MV-4-11 (cell line): Measurements from ENCODE around the gene PLXDC2.
A peak's percentile ranks its signal among the peaks of the same experiment; 100 is the strongest.
"Not testable (repeated sequence)": the region's sequence is repeated elsewhere in the genome, so short reads cannot be mapped to it uniquely, and the experiment has no call there.

ENCODE experiments used
- DNase-seq: peaks from one replicate; lab custom pipeline; 2025; lab: John Stamatoyannopoulos, UW

The PLXDC2 gene

DNA sequence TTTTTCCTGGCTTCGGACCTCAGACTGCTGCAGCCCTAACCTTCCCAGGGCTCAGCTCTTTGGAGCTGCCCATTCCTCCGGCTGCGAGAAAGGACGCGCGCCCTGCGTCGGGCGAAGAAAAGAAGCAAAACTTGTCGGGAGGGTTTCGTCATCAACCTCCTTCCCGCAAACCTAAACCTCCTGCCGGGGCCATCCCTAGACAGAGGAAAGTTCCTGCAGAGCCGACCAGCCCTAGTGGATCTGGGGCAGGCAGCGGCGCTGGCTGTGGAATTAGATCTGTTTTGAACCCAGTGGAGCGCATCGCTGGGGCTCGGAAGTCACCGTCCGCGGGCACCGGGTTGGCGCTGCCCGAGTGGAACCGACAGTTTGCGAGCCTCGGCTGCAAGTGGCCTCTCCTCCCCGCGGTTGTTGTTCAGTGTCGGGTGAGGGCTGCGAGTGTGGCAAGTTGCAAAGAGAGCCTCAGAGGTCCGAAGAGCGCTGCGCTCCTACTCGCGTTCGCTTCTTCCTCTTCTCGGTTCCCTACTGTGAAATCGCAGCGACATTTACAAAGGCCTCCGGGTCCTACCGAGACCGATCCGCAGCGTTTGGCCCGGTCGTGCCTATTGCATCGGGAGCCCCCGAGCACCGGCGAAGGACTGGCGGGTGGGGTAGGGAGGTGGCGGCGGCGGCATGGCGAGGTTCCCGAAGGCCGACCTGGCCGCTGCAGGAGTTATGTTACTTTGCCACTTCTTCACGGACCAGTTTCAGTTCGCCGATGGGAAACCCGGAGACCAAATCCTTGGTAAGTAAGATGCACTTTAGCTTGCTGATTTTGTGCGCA lies at the start of gene PLXDC2:
Gene PLXDC2 (plus strand): TSS at position 22 of the 820 bp plus-strand sequence.
- DNase-seq, result peak; percentile 80

DNA sequence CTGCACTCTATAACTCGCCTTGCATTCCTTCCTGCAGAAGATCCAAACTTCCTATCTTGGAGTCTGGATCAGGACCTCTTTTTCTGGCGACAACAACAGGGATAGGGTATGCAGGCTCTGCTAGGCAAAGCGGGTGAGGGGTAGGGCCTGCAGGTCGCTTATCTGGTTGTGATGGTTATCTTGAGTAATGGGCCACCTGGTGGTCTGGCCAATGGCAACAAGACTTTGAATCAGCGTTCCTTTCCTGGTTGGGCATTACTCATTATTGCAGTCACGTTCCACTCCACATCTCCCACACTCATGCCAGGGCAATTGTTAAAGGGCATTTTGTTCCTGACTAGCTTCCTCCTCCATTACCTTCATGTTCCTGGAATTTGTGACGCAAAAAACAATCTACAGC lies 48.4 kb upstream of the PLXDC2 start:
- no peak for DNase-seq

DNA sequence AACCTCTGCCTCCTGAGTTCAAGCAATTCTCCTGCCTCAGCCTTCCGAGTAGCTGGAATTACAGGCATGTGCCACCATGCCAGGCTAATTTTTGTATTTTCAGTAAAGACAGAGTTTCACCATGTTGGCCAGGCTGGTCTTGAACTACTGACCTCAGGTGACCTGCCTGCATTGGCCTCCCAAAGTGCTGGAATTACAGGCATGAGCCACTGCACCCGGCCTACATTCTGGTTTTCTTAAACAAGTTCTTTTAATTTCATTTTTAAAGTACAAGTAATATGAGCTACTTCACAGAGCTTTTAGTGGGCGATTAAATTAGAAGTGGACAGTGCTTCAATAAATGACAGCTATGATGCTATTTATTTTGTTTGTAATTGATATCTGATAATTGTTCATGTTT lies 46.4 kb upstream of the PLXDC2 start:
- not testable (repeated sequence) for DNase-seq

DNA sequence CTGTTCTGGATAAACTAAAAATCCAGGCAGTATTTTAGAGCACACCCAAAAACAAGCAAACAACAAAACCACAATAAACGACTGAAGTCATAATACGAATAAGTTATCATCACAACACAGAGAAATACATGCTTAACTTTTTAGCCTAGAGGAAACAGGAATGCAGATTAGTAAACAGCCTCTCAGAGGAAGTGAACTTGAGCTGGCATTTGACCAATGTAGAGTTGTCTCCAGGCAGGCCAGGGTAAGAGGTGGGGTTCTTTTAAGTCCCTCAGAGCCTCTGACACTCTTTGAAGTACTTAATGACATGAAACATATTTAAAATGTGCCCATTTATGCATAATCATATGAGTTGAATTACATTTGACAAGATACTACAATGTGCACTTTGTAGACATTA lies 43.3 kb upstream of the PLXDC2 start:
- DNase-seq, result no peak

DNA sequence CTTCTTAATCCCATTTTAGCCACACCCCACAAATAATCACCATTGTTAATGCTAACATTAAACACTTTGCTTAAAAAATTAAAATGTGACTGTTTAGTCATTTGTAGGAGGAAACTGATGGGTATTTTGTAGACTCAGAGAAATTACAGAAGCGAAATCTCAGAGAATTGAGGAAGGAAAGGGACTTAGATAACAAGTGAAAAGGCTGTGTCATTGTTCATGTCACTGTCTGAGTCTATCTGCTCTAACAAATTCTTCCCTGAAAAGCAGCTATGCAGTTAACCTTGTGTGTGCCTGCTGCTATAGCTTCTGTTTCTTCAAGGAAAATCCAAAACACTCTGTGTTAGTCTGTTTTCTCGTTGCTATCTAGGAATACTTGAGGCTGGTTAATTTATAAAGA lies 40.9 kb upstream of the PLXDC2 start:
- peak; percentile 81 for DNase-seq

DNA sequence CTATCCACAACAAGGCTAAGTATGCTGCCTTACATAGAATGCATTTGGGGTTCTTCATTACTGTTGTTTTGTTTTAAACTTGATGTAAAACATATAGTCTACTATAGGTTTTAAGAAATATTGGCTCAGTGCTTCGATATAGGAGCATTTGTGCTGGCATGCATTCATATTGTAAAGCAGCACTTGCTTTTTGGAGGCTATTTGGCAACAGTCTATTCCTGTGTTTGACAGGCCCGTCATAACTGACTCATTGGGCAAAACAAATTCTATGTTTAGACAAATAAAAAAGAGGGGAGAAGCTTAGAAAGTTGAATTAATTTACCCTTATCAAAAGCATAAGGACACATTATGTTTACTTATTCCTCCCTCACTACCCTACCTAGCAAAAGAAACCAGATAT lies 38.4 kb upstream of the PLXDC2 start:
- DNase-seq, result no peak

DNA sequence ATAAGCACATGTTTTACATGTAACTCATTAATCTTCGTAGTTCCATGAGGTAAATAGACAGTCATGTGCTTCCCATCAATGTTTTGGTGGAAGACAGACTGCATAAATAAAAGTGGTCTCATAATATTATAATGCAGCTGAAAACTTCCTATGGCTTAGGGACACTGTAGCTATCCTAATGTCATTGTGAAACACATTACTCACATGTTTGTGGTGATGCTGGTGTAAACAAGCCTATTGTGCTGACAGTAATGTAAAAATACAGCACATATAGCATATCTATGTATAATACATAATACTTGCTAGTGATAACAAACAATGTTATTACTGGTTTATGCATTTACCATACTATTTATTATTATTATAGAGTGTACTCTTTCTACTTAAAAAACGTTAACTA lies 37.2 kb upstream of the PLXDC2 start:
- no peak for DNase-seq

DNA sequence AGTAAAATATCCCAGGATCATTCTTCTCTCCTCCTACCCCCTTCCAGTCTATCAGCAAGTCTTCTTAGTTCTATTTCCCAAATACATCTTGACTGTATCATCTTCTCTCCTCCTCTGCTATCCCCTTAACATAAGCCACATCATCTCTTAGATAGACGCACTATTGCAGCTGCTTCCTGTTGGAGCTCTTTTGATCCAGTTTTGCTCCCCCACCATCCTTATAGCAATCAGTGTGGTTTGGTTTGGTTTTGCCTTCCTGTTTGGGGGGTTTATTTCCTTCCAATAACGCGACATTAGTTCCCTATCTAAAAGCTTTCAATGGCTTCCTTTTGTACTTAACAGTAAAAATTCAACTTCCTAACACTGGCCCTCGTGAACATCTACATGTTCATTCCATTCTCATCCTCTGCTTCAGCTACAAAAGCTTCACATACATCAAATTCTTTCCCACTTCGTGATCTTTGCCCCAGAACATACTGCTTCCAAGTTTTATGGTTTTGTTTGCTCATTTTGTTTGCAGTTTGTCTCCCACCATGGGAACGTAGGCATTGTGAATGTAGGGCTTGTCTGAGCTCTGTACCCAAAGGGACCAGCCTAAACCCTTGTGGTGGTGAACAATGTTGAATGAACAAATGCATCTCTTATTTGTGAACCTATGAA lies 33.7 kb upstream of the PLXDC2 start:
- peak; percentile 8 for DNase-seq

DNA sequence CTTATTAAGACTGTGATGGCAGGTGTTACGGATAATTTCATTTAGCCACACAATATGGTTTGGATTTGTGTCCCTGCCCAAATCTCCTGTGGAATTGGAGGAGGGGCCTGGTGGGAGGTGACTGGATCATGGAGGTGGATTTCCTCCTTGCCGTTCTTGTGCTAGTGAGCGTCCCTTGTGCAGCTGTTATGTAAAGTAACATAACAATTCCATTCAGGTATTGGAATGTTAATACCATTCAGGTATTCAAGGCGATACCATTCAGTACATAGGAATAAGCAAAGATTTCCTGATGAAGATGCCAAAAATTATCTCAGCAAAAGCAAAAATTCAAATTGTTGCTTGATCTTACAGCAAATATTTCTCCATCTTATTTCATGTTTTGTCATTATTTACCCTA lies 32.5 kb upstream of the PLXDC2 start:
- DNase-seq, result no peak

DNA sequence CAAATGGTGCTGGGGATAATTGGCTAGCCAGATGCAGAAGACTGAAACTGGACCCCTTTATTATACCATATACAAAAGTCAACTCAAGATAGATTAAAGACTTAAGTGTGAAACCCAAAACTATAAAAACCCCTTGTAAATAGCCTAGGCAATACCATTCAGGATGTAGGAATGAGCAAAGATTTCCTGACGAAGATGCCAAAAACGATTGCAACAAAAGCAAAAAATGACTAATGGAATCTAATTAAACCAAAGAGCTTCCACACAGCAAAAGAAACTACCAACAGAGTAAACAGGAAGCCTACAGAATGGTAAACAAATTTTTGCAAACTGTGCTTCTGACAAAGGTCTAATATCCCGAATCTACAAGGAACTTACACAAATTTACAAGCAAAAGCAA lies 30.9 kb upstream of the PLXDC2 start:
- DNase-seq, result no peak

DNA sequence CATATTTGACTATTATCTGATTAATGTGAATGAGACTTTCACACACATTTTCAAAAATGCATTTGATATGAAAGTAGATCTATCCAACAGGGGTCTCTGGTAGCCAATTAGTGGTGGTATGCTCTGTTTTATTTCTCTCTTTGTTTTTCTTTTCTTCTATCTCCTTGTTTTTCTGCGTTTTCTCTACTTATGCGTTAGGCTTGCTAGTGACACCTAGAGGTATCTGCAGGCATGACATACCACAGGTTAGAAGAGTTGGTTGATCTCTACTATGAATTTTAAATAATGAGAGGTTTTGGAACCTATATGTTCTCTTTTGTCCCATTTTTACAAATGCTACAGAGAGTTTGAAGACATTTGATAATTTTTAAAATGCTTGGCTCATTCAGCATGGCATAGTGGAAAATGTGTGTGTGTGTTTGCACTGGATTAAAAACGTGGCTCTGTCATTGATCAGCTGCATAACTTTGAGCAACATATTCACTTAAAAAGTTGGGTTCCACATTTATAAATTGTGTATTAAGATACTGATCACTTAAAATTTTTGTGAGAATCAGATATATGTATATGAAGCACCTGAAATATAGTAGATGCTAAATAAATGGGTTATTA lies 28.1 kb upstream of the PLXDC2 start:
- peak; percentile 30 for DNase-seq

DNA sequence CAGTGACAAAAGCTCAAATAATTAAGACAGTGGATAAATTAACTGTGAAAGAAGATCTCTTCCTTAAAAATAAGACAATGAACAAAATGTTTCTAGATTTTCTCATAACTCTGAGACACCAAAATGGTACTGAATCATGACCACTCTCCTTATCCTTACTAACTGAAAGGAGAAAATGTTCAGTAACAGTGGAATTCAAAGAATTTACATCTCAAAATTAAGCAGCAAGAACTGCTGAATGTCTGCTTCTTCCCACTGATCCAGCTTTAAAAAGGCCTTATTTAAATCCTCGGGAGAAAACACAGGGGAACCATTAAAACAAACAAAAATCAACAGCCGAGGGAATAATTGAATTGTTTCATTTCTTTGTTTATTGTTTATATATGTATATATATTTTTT lies 27.3 kb upstream of the PLXDC2 start:
- no peak for DNase-seq

DNA sequence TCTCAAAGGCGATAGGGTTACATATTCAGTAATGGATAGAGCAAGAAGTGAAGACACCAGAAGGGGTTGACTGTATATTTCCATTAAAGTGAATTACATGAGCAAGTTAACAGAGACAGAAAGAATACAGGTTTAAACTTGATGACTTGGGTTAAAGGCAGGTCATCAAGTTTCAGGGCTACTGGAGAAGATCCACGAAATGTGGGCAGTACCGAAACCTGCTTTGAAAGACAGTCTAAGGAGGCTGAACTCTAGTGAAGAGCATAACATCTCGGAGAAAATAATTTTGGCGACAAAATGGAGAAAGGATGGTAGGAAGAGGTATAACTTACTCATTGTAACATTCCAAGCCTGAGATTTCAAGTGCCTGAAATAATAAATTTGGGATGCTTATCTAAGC lies 26.6 kb upstream of the PLXDC2 start:
- DNase-seq, result no peak

DNA sequence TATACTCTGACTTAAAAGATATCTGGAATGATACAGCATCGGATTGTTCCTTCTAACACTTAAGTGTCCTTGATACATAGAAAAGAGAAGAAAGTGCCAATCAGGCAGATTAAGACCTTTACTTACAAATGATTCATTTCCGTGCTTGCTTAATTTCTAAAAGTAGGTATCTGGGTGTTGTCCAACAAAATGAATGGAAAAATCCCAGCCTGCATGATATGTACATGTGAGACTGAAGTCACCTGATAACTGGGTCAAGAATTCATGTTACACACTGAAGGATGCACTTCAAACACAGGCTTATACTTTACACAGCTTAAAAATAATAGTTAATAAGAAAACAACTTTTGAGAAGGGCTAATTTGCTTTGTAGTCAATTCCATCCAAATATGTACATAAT lies 25.2 kb upstream of the PLXDC2 start:
- no peak for DNase-seq

DNA sequence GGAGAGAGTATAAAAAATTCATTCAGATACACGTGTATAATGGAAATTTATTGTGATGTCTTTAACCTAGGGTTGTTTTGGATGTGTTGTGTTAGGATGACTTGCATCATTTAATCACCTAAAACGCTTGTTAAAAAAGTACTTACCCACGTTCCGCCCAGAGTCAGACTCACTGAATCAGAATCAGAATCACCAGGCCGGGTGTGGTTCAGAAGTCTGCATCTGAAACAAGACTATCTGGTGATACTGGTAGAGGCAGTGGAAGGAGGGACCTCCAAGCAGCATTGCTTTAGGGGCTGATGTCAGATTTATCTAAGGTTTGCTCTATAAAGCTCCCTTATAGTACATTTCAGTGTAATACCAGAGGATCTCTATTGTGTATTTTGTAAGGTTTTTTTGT lies 20.5 kb upstream of the PLXDC2 start:
- DNase-seq, result no peak

DNA sequence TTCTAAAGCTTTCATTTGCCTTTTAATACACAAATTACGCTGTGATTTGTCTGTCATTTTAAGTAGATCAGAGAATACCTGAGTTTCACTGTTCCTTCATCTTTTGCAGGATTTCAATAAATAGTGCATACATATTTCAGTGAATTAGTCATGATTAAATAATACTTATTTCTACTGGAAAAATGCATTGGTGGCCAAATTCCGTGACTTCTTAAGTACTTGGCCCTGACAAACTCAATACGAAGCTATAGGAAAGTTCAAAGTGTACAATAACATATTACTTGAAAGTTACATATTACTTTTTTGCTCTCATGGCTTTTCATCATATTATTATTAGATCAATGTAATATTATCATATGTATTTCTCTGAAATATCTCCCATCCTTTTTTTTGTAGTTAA lies 16.1 kb upstream of the PLXDC2 start:
- no peak for DNase-seq

DNA sequence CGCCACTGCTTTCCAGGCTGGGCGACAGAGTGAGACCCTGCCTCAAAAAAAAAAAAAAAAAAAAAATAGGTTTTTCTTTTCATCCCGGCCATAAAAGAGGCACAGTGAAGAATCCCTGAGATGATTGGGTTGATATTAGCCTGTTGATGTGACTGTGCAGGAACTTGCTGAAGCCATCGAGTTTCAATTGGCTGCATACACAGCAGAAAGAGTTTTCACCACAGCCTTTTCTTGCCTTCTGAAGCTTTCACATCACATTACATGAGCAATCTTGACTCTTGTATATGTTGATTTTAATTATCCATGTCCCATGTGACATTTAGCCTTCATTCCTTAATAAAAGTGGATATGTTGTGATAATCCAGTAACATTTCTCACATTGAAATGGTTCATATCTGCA lies 14.9 kb upstream of the PLXDC2 start:
- DNase-seq, result no peak

DNA sequence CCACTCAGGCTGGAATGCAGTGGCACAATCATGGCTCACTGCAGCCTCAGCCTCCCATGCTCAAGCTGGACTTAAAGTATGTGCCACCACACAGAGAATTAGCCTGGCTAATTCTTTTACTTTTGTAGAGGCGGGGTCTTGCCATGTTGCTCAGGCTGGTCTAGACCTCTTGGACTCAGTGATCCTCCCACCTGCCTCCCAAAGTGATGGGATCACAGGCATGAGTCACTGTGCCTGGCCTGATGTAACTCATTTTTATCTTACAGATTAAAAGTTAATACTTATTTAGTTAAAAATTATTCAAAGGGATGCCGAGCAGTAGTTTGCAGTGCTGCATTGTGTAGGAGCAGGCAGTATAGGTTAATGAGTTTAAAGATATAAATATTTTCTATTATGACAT lies 12.6 kb upstream of the PLXDC2 start:
- DNase-seq, result no peak

DNA sequence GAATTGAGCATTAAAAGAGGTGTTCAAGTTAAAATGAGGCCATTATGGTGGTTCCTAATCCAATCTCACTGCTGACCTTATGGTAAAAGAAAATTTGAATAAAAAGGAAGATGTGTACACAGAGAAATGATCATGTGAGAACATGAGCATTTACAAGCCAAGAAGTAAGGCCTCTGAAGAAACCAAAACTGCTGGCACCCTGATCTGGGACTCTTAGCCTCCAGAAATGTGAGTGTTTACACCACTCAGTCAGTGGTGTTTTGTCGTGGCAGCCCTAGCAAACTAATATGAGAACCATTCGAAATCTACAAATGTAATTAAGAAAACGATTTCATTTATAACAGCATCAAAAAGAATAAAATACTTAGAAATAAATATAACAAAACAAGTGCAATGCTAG lies 6.8 kb upstream of the PLXDC2 start:
- no peak for DNase-seq

DNA sequence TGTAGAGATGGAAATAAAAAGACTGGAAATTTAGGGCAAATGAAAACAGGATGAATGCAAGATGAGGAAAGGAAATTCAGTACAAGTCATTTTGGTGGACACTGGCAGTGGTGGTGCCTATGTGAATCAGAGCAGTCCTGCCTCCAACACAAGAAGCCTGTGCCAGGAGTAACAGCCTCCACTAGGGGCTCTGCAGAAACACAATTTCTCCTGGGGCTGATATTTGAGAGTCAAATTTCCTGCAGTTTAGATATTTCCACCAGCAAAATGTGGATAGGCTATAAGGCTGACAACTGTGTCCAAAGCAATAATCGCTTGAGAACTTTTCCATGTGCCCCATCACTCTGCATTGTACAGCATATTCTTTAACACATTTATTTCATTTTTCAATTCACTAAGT lies 4.7 kb upstream of the PLXDC2 start:
- DNase-seq, result peak; percentile 35

DNA sequence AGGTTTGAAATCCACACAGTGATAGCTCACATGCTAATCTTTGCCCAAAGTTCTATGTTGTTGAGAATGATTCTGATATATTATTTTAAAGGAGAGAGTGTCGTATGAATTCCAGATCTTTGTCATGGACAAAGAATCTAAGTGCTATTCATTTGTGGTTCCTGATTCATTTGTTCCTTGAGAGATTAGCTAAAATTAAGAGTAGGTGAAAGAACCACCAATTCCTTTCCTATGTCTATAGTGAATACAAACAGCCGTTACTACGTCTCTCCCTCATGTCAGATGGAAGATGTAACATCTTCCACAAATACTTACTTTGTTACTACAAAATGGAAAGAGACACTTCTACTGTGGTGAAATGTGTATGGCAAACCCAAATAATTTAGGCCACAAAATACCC lies 3.3 kb upstream of the PLXDC2 start:
- DNase-seq, result no peak

DNA sequence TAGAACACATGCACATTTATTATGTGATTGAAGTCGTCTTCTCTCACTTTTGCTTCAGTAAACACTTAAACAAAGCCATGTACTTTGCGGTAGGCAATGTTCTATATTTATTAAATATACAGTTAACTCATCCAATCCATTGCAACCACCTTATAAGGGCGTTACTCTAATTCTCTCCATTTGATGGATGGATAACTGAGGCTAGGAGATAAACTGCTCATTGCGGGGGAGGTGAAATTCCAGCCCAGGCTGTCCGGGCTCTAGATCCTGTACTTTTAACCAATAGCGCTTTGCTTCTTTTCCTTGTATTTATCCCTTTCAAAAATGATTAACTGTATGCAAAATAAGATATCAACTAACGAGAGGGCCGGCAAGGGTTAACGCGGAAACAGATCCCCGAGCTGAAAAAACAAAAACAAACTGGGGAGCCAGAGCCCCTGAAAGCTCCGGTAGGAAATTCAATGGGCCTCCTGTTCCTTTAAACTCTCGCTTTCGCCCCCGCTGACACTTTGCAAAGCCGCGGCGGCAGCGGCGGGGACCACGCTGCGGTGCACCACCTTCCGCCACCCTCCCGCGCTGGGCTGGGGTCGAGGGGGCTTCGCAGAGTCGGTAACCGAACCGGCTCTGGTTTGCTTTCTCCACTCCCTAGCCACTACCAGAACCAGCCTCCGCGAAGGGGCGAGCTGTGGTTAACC lies 1.0 kb upstream of the PLXDC2 start:
- no peak for DNase-seq
